K562 (cell line): ENCODE data around the gene LGALS12. TPM values are rescaled to one million over a fixed set of nuclear protein-coding genes. Genes with fewer than 3 reads are reported as not detected.

ENCODE experiments used
- ATAC-seq: fragments of 200-7000 bp; cut with Tn5 transposase; 3 replicates; pipeline ENCODE4 v1.9.1; 2020; ENCODE audit warnings: moderate library complexity
- BruUV-seq: library from RNA; stranded (reverse); fragments of 400-500 nt; replicated peaks from 2 replicates; lab custom pipeline; 2021; lab: Mats Ljungman, UMichigan
- CTCF ChIA-PET: fragments of 300-600 bp; formaldehyde crosslinking; extraction: SDS; loops from one replicate; lab custom pipeline; 2021; ENCODE audit warnings: low intra/inter-chr PET ratio; lab: Yijun Ruan, JAX
- POLR2A ChIA-PET: fragments of 300-600, 350-650 bp; sonication (Branson Sonifier 250); formaldehyde crosslinking; extraction: SDS; loops from one replicate; lab custom pipeline; 2021; ENCODE audit warnings: antibody characterized with exemption, inconsistent platforms; lab: Yijun Ruan, JAX
- DNase-seq, 4 experiments: peaks; one replicate each; pipeline versions ENCODE4 v3.0.0 to v3.0.0-alpha.2; 2011 to 2018; ENCODE audit warnings: low spot score in 3 of 4, mixed read lengths in 3 of 4; ENCODE audit errors: extremely low read depth in 1 of 4
- FAIRE-seq: peaks from 2 replicates; lab custom pipeline; 2011; peaks lifted over from hg19 to GRCh38; lab: Jason Lieb, UNC
- H2AFZ ChIP-seq: 2 replicates; pipeline ENCODE4 v1.6.0; 2011; ENCODE audit warnings: low read depth, low read length, control low read depth, inconsistent platforms
- H3K27ac ChIP-seq: fragments of 200-600 bp; 3 replicates; pipeline ENCODE4 v1.8.0; 2011; ENCODE audit warnings: low read depth, mild to moderate bottlenecking, control low read depth, inconsistent platforms, low read length, moderate library complexity, mixed read lengths; ENCODE audit errors: extremely low read depth
- H3K27me3 ChIP-seq, 2 experiments: fragments of 300-600 bp in 1 of 2; 2 replicates in 1 of 2; 3 replicates in 1 of 2; pipeline versions ENCODE4 v1.6.0 to v1.8.0; 2011; ENCODE audit warnings: inconsistent platforms in 2 of 2, low read length in 2 of 2, mild to moderate bottlenecking in 1 of 2, mixed read lengths in 1 of 2, moderate library complexity in 1 of 2; ENCODE audit not compliant: control insufficient read depth in 2 of 2, insufficient read depth in 2 of 2
- H3K36me3 ChIP-seq: fragments of 300-600 bp; 3 replicates; pipeline ENCODE4 v1.8.0; 2011; ENCODE audit warnings: mild to moderate bottlenecking, low read length, inconsistent platforms; ENCODE audit not compliant: control insufficient read depth, insufficient read depth
- H3K4me1 ChIP-seq, 2 experiments: fragments of 200-600 bp in 1 of 2; replicated peaks in 1 of 2; 2 replicates in 1 of 2; 3 replicates in 1 of 2; pipeline versions ENCODE4 v1.5.1 to v1.8.0; 2011; ENCODE audit warnings: inconsistent platforms in 2 of 2, low read length in 2 of 2, mild to moderate bottlenecking in 1 of 2, mixed read lengths in 1 of 2, moderate library complexity in 1 of 2; ENCODE audit not compliant: control insufficient read depth in 2 of 2, insufficient read depth in 2 of 2
- H3K4me2 ChIP-seq: 2 replicates; pipeline ENCODE4 v1.6.1; 2011; ENCODE audit warnings: low read length, control low read depth, inconsistent platforms, mixed read lengths; ENCODE audit not compliant: insufficient read depth
- H3K4me3 ChIP-seq: fragments of 200-600 bp; sonication (generic), shearing (Covaris generic); 2 replicates; pipeline ENCODE4 v1.5.1; 2016; ENCODE audit warnings: control low read depth, inconsistent platforms
- H3K79me2 ChIP-seq: fragments of 200-600 bp; 3 replicates; pipeline ENCODE4 v1.8.0; 2011; ENCODE audit warnings: low read length, inconsistent platforms; ENCODE audit not compliant: control insufficient read depth, insufficient read depth
- H3K9ac ChIP-seq, 2 experiments: 2 replicates each; pipeline versions ENCODE4 v1.6.0 to v1.6.1; 2011; ENCODE audit warnings: low read depth in 2 of 2, low read length in 2 of 2, control low read depth in 1 of 2, inconsistent platforms in 1 of 2, mild to moderate bottlenecking in 1 of 2, mixed read lengths in 1 of 2; ENCODE audit not compliant: insufficient read depth in 1 of 2
- H3K9me1 ChIP-seq: one replicate; pipeline ENCODE4 v1.6.0; 2011; ENCODE audit warnings: inconsistent platforms, mild to moderate bottlenecking, low read length, moderate library complexity; ENCODE audit not compliant: control insufficient read depth, insufficient read depth
- H3K9me3 ChIP-seq: replicated peaks from 2 replicates; pipeline ENCODE4 v1.5.1; 2011; ENCODE audit warnings: low read depth, low read length, inconsistent platforms; ENCODE audit not compliant: control insufficient read depth, insufficient read depth
- H4K20me1 ChIP-seq: replicated peaks from 2 replicates; pipeline ENCODE4 v1.6.1; 2011; ENCODE audit warnings: low read length, inconsistent platforms, mixed read lengths; ENCODE audit not compliant: control insufficient read depth, insufficient read depth
- ATF1 ChIP-seq, 2 experiments: fragments of 450-650 bp in 1 of 2; IDR thresholded peaks; 2 replicates each; pipeline ENCODE4 v1.6.1; 2016; ENCODE audit warnings: missing compliant biosample characterization in 1 of 2, missing genetic modification characterization in 1 of 2
- CBFA2T3 ChIP-seq: fragments of 450-650 bp; IDR thresholded peaks from 2 replicates; pipeline ENCODE4 v1.6.1; 2017
- FOXK1 ChIP-seq: sonication (generic); formaldehyde crosslinking; IDR thresholded peaks from 2 replicates; pipeline ENCODE4 v1.8.0; 2022; ENCODE audit warnings: missing genetic modification reagents, mild to moderate bottlenecking, borderline replicate concordance
- FOXP1 ChIP-seq: sonication (generic); formaldehyde crosslinking; IDR thresholded peaks from 2 replicates; pipeline ENCODE4 v1.8.0; 2022; ENCODE audit warnings: mild to moderate bottlenecking, missing genetic modification reagents
- PHB2 ChIP-seq: fragments of 450-650 bp; IDR thresholded peaks from 2 replicates; pipeline ENCODE4 v1.6.1; 2017; ENCODE audit warnings: low read depth
- SAP30 ChIP-seq: fragments of 200-600 bp; sonication (generic); IDR thresholded peaks from 2 replicates; pipeline ENCODE4 v1.6.1; 2012; ENCODE audit warnings: borderline replicate concordance, low read depth, mild to moderate bottlenecking, moderate library complexity, low read length, control low read depth, inconsistent platforms; ENCODE audit not compliant: insufficient read depth, poor library complexity, severe bottlenecking
- ZC3H4 ChIP-seq: sonication (generic); formaldehyde crosslinking; IDR thresholded peaks from 2 replicates; pipeline ENCODE4 v1.9.0; 2021; ENCODE audit warnings: missing genetic modification reagents, borderline replicate concordance
- ZNF143 ChIP-seq: sonication (generic); formaldehyde crosslinking; IDR thresholded peaks from 2 replicates; pipeline ENCODE4 v1.9.0; 2022; ENCODE audit warnings: mild to moderate bottlenecking, missing genetic modification reagents
- ZNF668 ChIP-seq: fragments of 250-450 bp; sonication (Bioruptor Pico); IDR thresholded peaks from 2 replicates; pipeline ENCODE4 v1.8.0; 2022; ENCODE audit warnings: mild to moderate bottlenecking, inconsistent platforms
- WGBS: fragments of 100-300 bp; shearing (Covaris generic); methylation state at CpG from one replicate; pipeline ENCODE4 v1.1.6; 2016; ENCODE audit warnings: low coverage, mixed read lengths; ENCODE audit not compliant: insufficient coverage; ENCODE audit errors: missing lambda C conversion rate; 5-methylcytosine and 5-hydroxymethylcytosine counted together
- in situ Hi-C: fragments of 300-500 bp; cut with MboI; formaldehyde crosslinking; loops from 4 replicates; pipeline ENCODE4 v1.15.0; 2018; ENCODE audit warnings: inconsistent platforms, mixed read lengths
- intact Hi-C: fragments of 100-400 bp; cut with micrococcal nuclease; formaldehyde crosslinking; loops from 2 replicates; pipeline ENCODE4 v1.14.2; 2022
- polyA plus RNA-seq, 8 experiments: library from polyadenylated mRNA; depleted of rRNA in 4 of 8; stranded (reverse) in 5 of 8; unstranded in 3 of 8; fragments of >200 nt; fragmentation: Nextera tagmentation in 2 of 8; fragmentation: Illumina TruSeq in 1 of 8; extraction: Ambion mirVana in 2 of 8; extraction: Trizol in 1 of 8; gene quantifications; 2 replicates each; pipeline versions ENCODE4 v1.2.1 to v1.2.3, GENCODE V29; 2011 to 2014; ENCODE audit warnings: inconsistent platforms in 1 of 8, missing spikeins in 1 of 8
- total RNA-seq, 7 experiments: library from RNA; depleted of rRNA in 6 of 7; stranded (reverse); fragments of >200 nt in 6 of 7; fragmentation: Illumina TruSeq in 2 of 7; extraction: Trizol in 2 of 7; gene quantifications; 2 replicates each; pipeline versions ENCODE4 v1.2.1 to v1.2.3, GENCODE V29; 2011 to 2021; ENCODE audit warnings: low replicate concordance in 1 of 7
- TF ChIP-seq, protein P1 (sequence below): fragments of 450-650 bp; IDR thresholded peaks from 2 replicates; pipeline ENCODE4 v1.6.1; 2017; ENCODE audit warnings: mild to moderate bottlenecking, moderate library complexity
- TF ChIP-seq, protein P2 (sequence below): fragments of 450-650 bp; IDR thresholded peaks from 2 replicates; pipeline ENCODE4 v1.6.1; 2016; ENCODE audit warnings: low read depth, mild to moderate bottlenecking, moderate library complexity
- TF ChIP-seq, protein P3 (sequence below): fragments of 450-650 bp; formaldehyde crosslinking; IDR thresholded peaks from 2 replicates; pipeline ENCODE4 v1.4.0; 2022; ENCODE audit warnings: missing genetic modification characterization
- TF ChIP-seq, protein P4 (sequence below): sonication (generic); formaldehyde crosslinking; IDR thresholded peaks from 2 replicates; pipeline ENCODE4 v1.8.0; 2022; ENCODE audit warnings: mild to moderate bottlenecking, missing genetic modification reagents, borderline replicate concordance
- TF ChIP-seq, protein P5 (sequence below), 2 experiments: IDR thresholded peaks; 2 replicates each; pipeline ENCODE4 v1.6.1; 2011; ENCODE audit warnings: borderline replicate concordance in 1 of 2, control low read depth in 1 of 2, low read depth in 1 of 2, low read length in 1 of 2, mild to moderate bottlenecking in 1 of 2, mixed read lengths in 1 of 2, moderate library complexity in 1 of 2; ENCODE audit not compliant: insufficient read depth in 1 of 2, insufficient read length in 1 of 2, poor library complexity in 1 of 2, severe bottlenecking in 1 of 2; ENCODE audit errors: extremely low read depth in 1 of 2

The LGALS12 gene
- total and polyA plus RNA-seq, 9 of the 15 experiments (the other 6 are each of a cell fraction or from before 2014, with no cell fraction given) = 0.66 to 8.0 (median 5.0) TPM

DNA sequence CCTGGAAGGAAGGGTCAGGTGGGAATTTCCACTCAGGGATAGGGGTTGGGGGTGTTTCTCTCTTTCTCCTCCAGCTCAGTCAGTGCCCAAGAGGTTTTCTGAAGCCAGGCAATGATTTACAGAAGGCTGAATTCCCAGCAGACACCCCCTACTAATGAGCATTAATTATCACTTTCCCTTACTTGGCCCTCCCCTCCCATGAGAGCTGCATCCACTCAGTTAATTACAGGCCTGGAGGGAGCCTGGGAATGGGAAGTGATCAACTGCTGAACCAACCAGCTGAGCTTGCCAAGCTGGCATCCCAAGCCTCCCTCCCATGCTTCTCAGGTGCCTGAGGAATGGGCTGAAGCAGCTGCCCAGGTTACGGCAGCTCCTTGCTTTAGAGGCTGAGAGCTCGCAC is 992 bp downstream of the LGALS12 start:
- ATAC-seq (no peak), DNase-seq (no peak), FAIRE-seq (no peak)
- CTCF ChIA-PET = no interaction called here
- TF ChIP-seq ZNF143 (CRISPR knock-in tag) = no peak
- TF ChIP-seq, protein P1, sequence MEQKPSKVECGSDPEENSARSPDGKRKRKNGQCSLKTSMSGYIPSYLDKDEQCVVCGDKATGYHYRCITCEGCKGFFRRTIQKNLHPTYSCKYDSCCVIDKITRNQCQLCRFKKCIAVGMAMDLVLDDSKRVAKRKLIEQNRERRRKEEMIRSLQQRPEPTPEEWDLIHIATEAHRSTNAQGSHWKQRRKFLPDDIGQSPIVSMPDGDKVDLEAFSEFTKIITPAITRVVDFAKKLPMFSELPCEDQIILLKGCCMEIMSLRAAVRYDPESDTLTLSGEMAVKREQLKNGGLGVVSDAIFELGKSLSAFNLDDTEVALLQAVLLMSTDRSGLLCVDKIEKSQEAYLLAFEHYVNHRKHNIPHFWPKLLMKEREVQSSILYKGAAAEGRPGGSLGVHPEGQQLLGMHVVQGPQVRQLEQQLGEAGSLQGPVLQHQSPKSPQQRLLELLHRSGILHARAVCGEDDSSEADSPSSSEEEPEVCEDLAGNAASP = no peak
- TF ChIP-seq ATF1 (CRISPR knock-in tag; IDR thresholded peaks at IDR 0.05) = no peak
- no peak for TF ChIP-seq ATF1 (tag; IDR thresholded peaks at IDR 0.05)
- TF ChIP-seq, protein P2, sequence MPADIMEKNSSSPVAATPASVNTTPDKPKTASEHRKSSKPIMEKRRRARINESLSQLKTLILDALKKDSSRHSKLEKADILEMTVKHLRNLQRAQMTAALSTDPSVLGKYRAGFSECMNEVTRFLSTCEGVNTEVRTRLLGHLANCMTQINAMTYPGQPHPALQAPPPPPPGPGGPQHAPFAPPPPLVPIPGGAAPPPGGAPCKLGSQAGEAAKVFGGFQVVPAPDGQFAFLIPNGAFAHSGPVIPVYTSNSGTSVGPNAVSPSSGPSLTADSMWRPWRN = no peak
- TF ChIP-seq CBFA2T3 = no peak
- TF ChIP-seq, protein P3, sequence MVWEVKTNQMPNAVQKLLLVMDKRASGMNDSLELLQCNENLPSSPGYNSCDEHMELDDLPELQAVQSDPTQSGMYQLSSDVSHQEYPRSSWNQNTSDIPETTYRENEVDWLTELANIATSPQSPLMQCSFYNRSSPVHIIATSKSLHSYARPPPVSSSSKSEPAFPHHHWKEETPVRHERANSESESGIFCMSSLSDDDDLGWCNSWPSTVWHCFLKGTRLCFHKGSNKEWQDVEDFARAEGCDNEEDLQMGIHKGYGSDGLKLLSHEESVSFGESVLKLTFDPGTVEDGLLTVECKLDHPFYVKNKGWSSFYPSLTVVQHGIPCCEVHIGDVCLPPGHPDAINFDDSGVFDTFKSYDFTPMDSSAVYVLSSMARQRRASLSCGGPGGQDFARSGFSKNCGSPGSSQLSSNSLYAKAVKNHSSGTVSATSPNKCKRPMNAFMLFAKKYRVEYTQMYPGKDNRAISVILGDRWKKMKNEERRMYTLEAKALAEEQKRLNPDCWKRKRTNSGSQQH (CRISPR knock-in tag) = no peak
- TF ChIP-seq FOXP1 (CRISPR knock-in tag) = no peak
- no peak for TF ChIP-seq ZNF668
- TF ChIP-seq, protein P4, sequence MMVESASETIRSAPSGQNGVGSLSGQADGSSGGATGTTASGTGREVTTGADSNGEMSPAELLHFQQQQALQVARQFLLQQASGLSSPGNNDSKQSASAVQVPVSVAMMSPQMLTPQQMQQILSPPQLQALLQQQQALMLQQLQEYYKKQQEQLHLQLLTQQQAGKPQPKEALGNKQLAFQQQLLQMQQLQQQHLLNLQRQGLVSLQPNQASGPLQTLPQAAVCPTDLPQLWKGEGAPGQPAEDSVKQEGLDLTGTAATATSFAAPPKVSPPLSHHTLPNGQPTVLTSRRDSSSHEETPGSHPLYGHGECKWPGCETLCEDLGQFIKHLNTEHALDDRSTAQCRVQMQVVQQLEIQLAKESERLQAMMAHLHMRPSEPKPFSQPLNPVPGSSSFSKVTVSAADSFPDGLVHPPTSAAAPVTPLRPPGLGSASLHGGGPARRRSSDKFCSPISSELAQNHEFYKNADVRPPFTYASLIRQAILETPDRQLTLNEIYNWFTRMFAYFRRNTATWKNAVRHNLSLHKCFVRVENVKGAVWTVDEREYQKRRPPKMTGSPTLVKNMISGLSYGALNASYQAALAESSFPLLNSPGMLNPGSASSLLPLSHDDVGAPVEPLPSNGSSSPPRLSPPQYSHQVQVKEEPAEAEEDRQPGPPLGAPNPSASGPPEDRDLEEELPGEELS (CRISPR knock-in tag) = no peak
- TF ChIP-seq, protein P5, sequence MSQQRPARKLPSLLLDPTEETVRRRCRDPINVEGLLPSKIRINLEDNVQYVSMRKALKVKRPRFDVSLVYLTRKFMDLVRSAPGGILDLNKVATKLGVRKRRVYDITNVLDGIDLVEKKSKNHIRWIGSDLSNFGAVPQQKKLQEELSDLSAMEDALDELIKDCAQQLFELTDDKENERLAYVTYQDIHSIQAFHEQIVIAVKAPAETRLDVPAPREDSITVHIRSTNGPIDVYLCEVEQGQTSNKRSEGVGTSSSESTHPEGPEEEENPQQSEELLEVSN (IDR thresholded peaks at IDR 0.05; ENCODE audit: borderline replicate concordance in 1 of 2, extremely low read depth in 1 of 2, insufficient read depth in 1 of 2, insufficient read length in 1 of 2, low read depth in 1 of 2, low read length in 1 of 2, poor library complexity in 1 of 2, severe bottlenecking in 1 of 2) = no peak
- TF ChIP-seq PHB2 = no peak
- no peak for TF ChIP-seq FOXK1 (CRISPR knock-in tag)
- no peak for TF ChIP-seq SAP30
- TF ChIP-seq ZC3H4 = no peak
- Histone ChIP-seq H3K27ac (no peak overlapping the region), H3K79me2 (no peaks in the 10 kb centered on the region), H3K36me3 (no peaks in the 10 kb centered on the region), H4K20me1 (no peaks in the 10 kb centered on the region), H3K27me3 (no peaks in the 10 kb centered on the region), H3K4me2 (peak overlapping the region; percentile 75; the same call in 1 of the 2 replicates), H3K9me3 (no peaks in the 10 kb centered on the region), H3K9ac (peak overlapping the region; percentile 58 to 87; a peak in 1 of 4 replicates), H3K9me1 (no peaks in the 10 kb centered on the region), H3K4me3 (no peak overlapping the region; the same call in 1 of the 2 replicates), H2AFZ (no peak overlapping the region; the same call in 1 of the 2 replicates), H3K4me1 (peaks cover 35 to 57% of the 10 kb centered on the region in 2 experiments)
- 100% methylated on average over 2 of the region's 2 CpGs for WGBS
- in situ Hi-C loops = no loop called here
- intact Hi-C loops = loop anchor here (5.0 kb wide), 1 partner anchor 60 kb away; no protein-coding TSS in a partner anchor
- POLR2A ChIA-PET = interaction anchor here (0.7 to 2.2 kb wide), 4 partner anchors 9 to 99 kb away, joined by 3 to 11 read pairs (median 3); no protein-coding TSS in a partner anchor
- BruUV-seq = no TSS peak
